K562 (cell line): ENCODE results near the gene SNRNP70. TPM values are rescaled to one million over a fixed set of nuclear protein-coding genes. Genes with fewer than 3 reads are reported as not detected.

Experiments used
- ARID1B ChIP-seq: fragments of 450-650 bp; IDR thresholded peaks from 2 replicates; pipeline ENCODE4 v1.6.1; 2016; ENCODE audit warnings: antibody characterized with exemption, mild to moderate bottlenecking, inconsistent platforms
- FIP1L1 ChIP-seq: fragments of 200-400 bp; formaldehyde crosslinking; IDR thresholded peaks from 2 replicates; pipeline ENCODE4 v1.6.1; 2018; ENCODE audit warnings: mild to moderate bottlenecking, low read depth, low read length; ENCODE audit not compliant: poor library complexity, severe bottlenecking
- HNRNPK ChIP-seq: fragments of 200-400 bp; formaldehyde crosslinking; IDR thresholded peaks from one replicate; pipeline ENCODE4 v1.6.1; 2018; ENCODE audit warnings: mild to moderate bottlenecking, low read depth, low read length; ENCODE audit not compliant: poor library complexity, severe bottlenecking
- RAD21 ChIP-seq, 2 experiments: fragments of 250-450 bp in 1 of 2; fragments of 450-650 bp in 1 of 2; sonication (Bioruptor Pico) in 1 of 2; formaldehyde crosslinking in 1 of 2; IDR thresholded peaks in 1 of 2; conservative IDR thresholded peaks in 1 of 2; 2 replicates each; pipeline versions ENCODE4 v1.4.0 to v1.8.0; 2020 to 2022; ENCODE audit warnings: mild to moderate bottlenecking in 2 of 2, moderate library complexity in 1 of 2
- SUPT5H ChIP-seq: fragments of 450-650 bp; IDR thresholded peaks from 2 replicates; pipeline ENCODE4 v1.6.1; 2016
- TBL1XR1 ChIP-seq, 2 experiments: IDR thresholded peaks; 2 replicates each; pipeline ENCODE4 v1.6.1; 2012; ENCODE audit warnings: improper control_type of control experiment in 2 of 2, low read length in 2 of 2, mild to moderate bottlenecking in 1 of 2
- TEAD1 ChIP-seq, 2 experiments: fragments of 450-650 bp in 1 of 2; sonication (generic) in 1 of 2; formaldehyde crosslinking; IDR thresholded peaks; 2 replicates each; pipeline versions ENCODE4 v1.4.0 to v1.8.0; 2020 to 2022; ENCODE audit warnings: mild to moderate bottlenecking in 2 of 2, missing genetic modification reagents in 1 of 2
- ZBTB40 ChIP-seq, 2 experiments: fragments of 450-650 bp in 1 of 2; sonication (generic) in 1 of 2; formaldehyde crosslinking in 1 of 2; IDR thresholded peaks; 2 replicates each; pipeline versions ENCODE4 v1.7.1 to v1.9.0; 2016 to 2022; ENCODE audit warnings: inconsistent platforms in 1 of 2, mild to moderate bottlenecking in 1 of 2, missing genetic modification reagents in 1 of 2
- ZNF311 ChIP-seq: fragments of 250-450 bp; sonication (Bioruptor Pico); IDR thresholded peaks from 2 replicates; pipeline ENCODE4 v1.4.0; 2020; ENCODE audit warnings: mild to moderate bottlenecking, moderate library complexity
- ZNF408 ChIP-seq: fragments of 250-450 bp; sonication (Bioruptor Pico); IDR thresholded peaks from 2 replicates; pipeline ENCODE4 v1.4.0; 2020; ENCODE audit warnings: low read depth, mild to moderate bottlenecking, moderate library complexity
- ZNF76 ChIP-seq: fragments of 250-450 bp; sonication (Bioruptor Pico); IDR thresholded peaks from 2 replicates; pipeline ENCODE4 v1.4.0; 2020; ENCODE audit warnings: mild to moderate bottlenecking, moderate library complexity, borderline replicate concordance
- polyA plus RNA-seq, 8 experiments: library from polyadenylated mRNA; depleted of rRNA in 4 of 8; stranded (reverse) in 5 of 8; unstranded in 3 of 8; fragments of >200 nt; fragmentation: Nextera tagmentation in 2 of 8; fragmentation: Illumina TruSeq in 1 of 8; extraction: Ambion mirVana in 2 of 8; extraction: Trizol in 1 of 8; gene quantifications; 2 replicates each; pipeline versions ENCODE4 v1.2.1 to v1.2.3, GENCODE V29; 2011 to 2014; ENCODE audit warnings: inconsistent platforms in 1 of 8, missing spikeins in 1 of 8
- total RNA-seq, 7 experiments: library from RNA; depleted of rRNA in 6 of 7; stranded (reverse); fragments of >200 nt in 6 of 7; fragmentation: Illumina TruSeq in 2 of 7; extraction: Trizol in 2 of 7; gene quantifications; 2 replicates each; pipeline versions ENCODE4 v1.2.1 to v1.2.3, GENCODE V29; 2011 to 2021; ENCODE audit warnings: low replicate concordance in 1 of 7
- TF ChIP-seq, protein P1 (sequence below): fragments of 450-650 bp; IDR thresholded peaks from 2 replicates; pipeline ENCODE4 v1.6.1; 2016

Gene SNRNP70
- total and polyA plus RNA-seq, 9 of the 15 experiments (the other 6 are each of a cell fraction or from before 2014, with no cell fraction given), result 2.8 to 496 (median 136) TPM

- TF ChIP-seq ZBTB40 (IDR thresholded peaks at IDR 0.05) (no peak), ZBTB40 (CRISPR knock-in tag; IDR thresholded peaks at IDR 0.05) (no peak), HNRNPK (no peak), ZNF408 (no peak), RAD21 (CRISPR knock-in tag; conservative IDR thresholded peaks at IDR 0.05 in 1 of 2, IDR thresholded peaks at IDR 0.05 in 1 of 2) (no peak), FIP1L1 (no peak), ARID1B (no peak), TEAD1 (CRISPR knock-in tag; IDR thresholded peaks at IDR 0.05) (no peak), ZNF311 (CRISPR knock-in tag) (no peak), TBL1XR1 (IDR thresholded peaks at IDR 0.05; ENCODE audit: low read length in 2 of 2) (no peak), ZNF76 (CRISPR knock-in tag) (no peak), SUPT5H (peak; percentile 67)
- TF ChIP-seq, protein P1, sequence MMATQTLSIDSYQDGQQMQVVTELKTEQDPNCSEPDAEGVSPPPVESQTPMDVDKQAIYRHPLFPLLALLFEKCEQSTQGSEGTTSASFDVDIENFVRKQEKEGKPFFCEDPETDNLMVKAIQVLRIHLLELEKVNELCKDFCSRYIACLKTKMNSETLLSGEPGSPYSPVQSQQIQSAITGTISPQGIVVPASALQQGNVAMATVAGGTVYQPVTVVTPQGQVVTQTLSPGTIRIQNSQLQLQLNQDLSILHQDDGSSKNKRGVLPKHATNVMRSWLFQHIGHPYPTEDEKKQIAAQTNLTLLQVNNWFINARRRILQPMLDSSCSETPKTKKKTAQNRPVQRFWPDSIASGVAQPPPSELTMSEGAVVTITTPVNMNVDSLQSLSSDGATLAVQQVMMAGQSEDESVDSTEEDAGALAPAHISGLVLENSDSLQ, result peak; percentile 43; the same call in 1 of the 2 replicates
These were observed 23.8 kb downstream of the SNRNP70 start (continued) for GRCh38 chr19:49109051-49109450.
